Peyer's patch (tissue), 4 donors: Measurements from ENCODE around the gene GYPC. TPM values are rescaled to one million over a fixed set of nuclear protein-coding genes. Genes with fewer than 3 reads are reported as not detected.
A peak's percentile ranks its signal among the peaks of the same experiment; 100 is the strongest.

Experiments
- DNase-seq, 3 donors: peaks; one replicate each; pipeline ENCODE4 v3.0.0-alpha.2; 2017 to 2019
- H3K27ac ChIP-seq, 4 donors: fragments of 200-600 bp; sonication (generic); one replicate each; pipeline ENCODE4 v1.5.1; 2016 to 2019
- H3K27me3 ChIP-seq, 2 donors: fragments of 200-600 bp; sonication (generic); one replicate each; pipeline ENCODE4 v1.5.1; 2019
- H3K36me3 ChIP-seq, 3 donors: fragments of 200-600 bp; sonication (generic); one replicate each; pipeline ENCODE4 v1.5.1; 2016 to 2019
- H3K4me1 ChIP-seq, 4 donors: fragments of 200-600 bp; sonication (generic); one replicate each; pipeline ENCODE4 v1.5.1; 2016 to 2019
- H3K4me3 ChIP-seq, 4 donors: fragments of 200-600 bp; sonication (generic); 1 replicate in 3 of 4; 2 replicates in 1 of 4; pipeline ENCODE4 v1.5.1; 2016 to 2019; ENCODE audit warnings: mild to moderate bottlenecking in 1 of 4
- H3K9me3 ChIP-seq, 4 donors: fragments of 200-600 bp; sonication (generic); one replicate each; pipeline ENCODE4 v1.5.1; 2016 to 2019; ENCODE audit warnings: mild to moderate bottlenecking in 1 of 4
- CTCF ChIP-seq, 6 experiments: fragments of 450-650 bp in 4 of 6; fragments of 200-600 bp in 2 of 6; sonication (generic) in 1 of 6; IDR thresholded peaks; one replicate each; pipeline ENCODE4 v1.5.1; 2017 to 2019; ENCODE audit warnings: antibody characterized with exemption in 6 of 6, mild to moderate bottlenecking in 3 of 6, moderate library complexity in 1 of 6
- POLR2A ChIP-seq, 2 donors: fragments of 450-650 bp; IDR thresholded peaks; one replicate each; pipeline ENCODE4 v1.5.1; 2017; ENCODE audit warnings: antibody characterized with exemption in 2 of 2, mild to moderate bottlenecking in 2 of 2, moderate library complexity in 2 of 2
- total RNA-seq, 4 donors: library from RNA; depleted of rRNA; stranded (reverse); fragments of >200 nt; gene quantifications; one replicate each; pipeline ENCODE4 v1.1.0, GENCODE V29; 2016

The GYPC gene
- total RNA-seq, 4 donors from 2014 or later, result 17.4 to 78.4 (median 19.7) TPM

DNA sequence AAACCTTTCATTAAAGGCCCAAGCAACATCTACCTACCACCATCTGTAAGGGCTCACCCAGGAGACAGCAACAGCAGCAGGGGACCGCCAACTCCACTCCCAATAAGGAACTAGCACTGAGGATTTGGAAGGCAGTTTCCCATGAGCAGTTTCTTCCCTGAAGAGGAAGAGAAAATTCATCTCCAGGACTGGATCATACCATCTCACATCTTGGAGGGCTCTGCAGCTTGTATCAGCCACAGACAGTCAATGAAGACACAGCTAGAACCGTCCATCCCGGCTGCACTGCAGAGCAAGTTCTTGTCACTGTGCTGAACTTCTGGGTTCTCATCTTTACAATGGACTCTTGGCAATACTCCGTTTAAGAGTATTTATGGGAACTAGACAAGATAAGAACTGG lies 2.8 kb upstream of the GYPC start:
- TF ChIP-seq POLR2A (IDR thresholded peaks at IDR 0.05) (no peak), CTCF (IDR thresholded peaks at IDR 0.05) (no peak)
- H3K4me1 ChIP-seq, result peaks cover 0 to 11% (median 5%) of the 10 kb centered on the region in 4 donors
- DNase-seq, result no peak
- H3K4me3 ChIP-seq, result no peak overlapping the region
- no peaks in the 10 kb centered on the region for H3K27me3 ChIP-seq
- no peaks in the 10 kb centered on the region for H3K9me3 ChIP-seq
- no peaks in the 10 kb centered on the region for H3K36me3 ChIP-seq
- no peak overlapping the region for H3K27ac ChIP-seq

- H3K4me1 ChIP-seq, result peaks cover 0 to 15% (median 12%) of the 10 kb centered on the region in 4 donors
- no peak overlapping the region for H3K27ac ChIP-seq
- H3K36me3 ChIP-seq, result no peaks in the 10 kb centered on the region
- H3K4me3 ChIP-seq, result no peak overlapping the region
- H3K9me3 ChIP-seq, result no peaks in the 10 kb centered on the region
- DNase-seq, result no peak
- TF ChIP-seq CTCF (IDR thresholded peaks at IDR 0.05) (no peak), POLR2A (IDR thresholded peaks at IDR 0.05) (no peak)
- no peaks in the 10 kb centered on the region for H3K27me3 ChIP-seq
These were observed 2.2 kb upstream of the GYPC start for GRCh38 chr2:126653761-126654160.

GRCh38 chr2:126655051-126655450 lies 907 bp upstream of the GYPC start:
- H3K4me1 ChIP-seq, result peaks cover 0 to 24% (median 14%) of the 10 kb centered on the region in 4 donors
- H3K9me3 ChIP-seq, result no peaks in the 10 kb centered on the region
- no peak for TF ChIP-seq POLR2A (IDR thresholded peaks at IDR 0.05)
- TF ChIP-seq CTCF (IDR thresholded peaks at IDR 0.05), result no peak
- no peak for DNase-seq
- no peaks in the 10 kb centered on the region for H3K36me3 ChIP-seq
- peak overlapping the region; percentile 89 to 97 (median 92) for H3K27ac ChIP-seq
- H3K27me3 ChIP-seq, result no peaks in the 10 kb centered on the region
- peak overlapping the region in 1 of 4 donors; percentile 75 for H3K4me3 ChIP-seq

DNA sequence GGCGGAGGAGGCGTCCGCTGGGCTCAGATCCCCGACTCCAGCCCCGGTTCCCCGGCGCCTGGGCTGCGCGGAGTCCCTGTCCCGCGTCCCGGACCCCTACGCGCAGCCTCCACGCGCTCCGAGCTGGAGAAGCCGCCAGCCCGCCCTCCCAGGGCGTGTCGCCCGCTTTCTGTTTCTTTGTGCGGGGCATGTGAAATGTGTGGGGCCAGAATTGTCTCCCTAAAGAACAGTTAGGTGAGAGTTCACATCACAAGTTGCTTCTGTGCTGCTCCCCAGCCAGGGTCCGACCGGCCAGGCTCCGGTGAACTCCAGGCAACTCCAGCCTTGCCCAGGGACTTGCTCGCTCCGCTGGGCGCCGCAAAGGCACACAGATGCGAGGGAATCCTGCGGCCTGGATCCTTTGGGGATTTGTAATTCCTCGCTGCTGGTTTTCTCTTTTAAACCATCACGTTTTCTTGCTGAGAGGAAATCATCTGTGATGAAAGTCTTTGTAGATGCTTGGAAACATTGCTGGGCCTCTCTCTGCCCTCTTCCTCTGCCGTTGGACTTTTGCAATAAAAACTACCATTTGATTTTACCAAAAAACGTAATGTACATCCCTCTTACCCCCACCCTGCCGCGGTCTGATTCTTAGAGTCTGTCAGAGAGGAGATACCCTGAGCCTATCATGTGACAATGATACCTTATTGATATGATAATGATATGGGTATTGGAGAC lies 631 bp downstream of the GYPC start:
- peak overlapping the region; percentile 89 to 97 (median 92) for H3K27ac ChIP-seq
- TF ChIP-seq CTCF (IDR thresholded peaks at IDR 0.05), result no peak
- no peak for TF ChIP-seq POLR2A (IDR thresholded peaks at IDR 0.05)
- H3K27me3 ChIP-seq, result no peaks in the 10 kb centered on the region
- peak in 1 of 3 donors; percentile 54 for DNase-seq
- H3K4me1 ChIP-seq, result peaks cover 0 to 29% (median 14%) of the 10 kb centered on the region in 4 donors
- peak overlapping the region; percentile 64 to 94 (median 70) for H3K4me3 ChIP-seq
- H3K36me3 ChIP-seq, result no peaks in the 10 kb centered on the region
- H3K9me3 ChIP-seq, result no peaks in the 10 kb centered on the region

- no peaks in the 10 kb centered on the region for H3K36me3 ChIP-seq
- peak overlapping the region; percentile 64 to 94 (median 70) for H3K4me3 ChIP-seq
- no peaks in the 10 kb centered on the region for H3K9me3 ChIP-seq
- no peaks in the 10 kb centered on the region for H3K27me3 ChIP-seq
- peak in 2 of 3 donors; percentile 67 to 87 for DNase-seq
- TF ChIP-seq CTCF (IDR thresholded peaks at IDR 0.05) (no peak), POLR2A (IDR thresholded peaks at IDR 0.05) (peak in 1 of 2 donors; percentile 20)
- peaks cover 0 to 29% (median 14%) of the 10 kb centered on the region in 4 donors for H3K4me1 ChIP-seq
- peak overlapping the region; percentile 89 to 97 (median 92) for H3K27ac ChIP-seq
These were observed 1.2 kb downstream of the GYPC start for GRCh38 chr2:126657148-126657635.
